A172 (cell line): ENCODE results near the gene RHBDL1. TPM values are rescaled to one million over a fixed set of nuclear protein-coding genes. Genes with fewer than 3 reads are reported as not detected.
A peak's percentile ranks its signal among the peaks of the same experiment; 100 is the strongest.

Experiments
- DNase-seq: peaks from one replicate; pipeline ENCODE4 v3.0.0-alpha.2; 2015; ENCODE audit warnings: low spot score
- total RNA-seq: library from RNA; depleted of rRNA; stranded (reverse); fragments of >200 nt; shearing (Covaris generic); gene quantifications from 2 replicates; pipeline ENCODE4 v1.2.3, GENCODE V29; 2014

RHBDL1 gene
- total RNA-seq, 1 experiment from 2014 or later: 2.2 TPM

GRCh38 chr16:672851-673250 lies 2.6 kb upstream of the RHBDL1 start:
- no peak for DNase-seq

- no peak for DNase-seq
Measured at GRCh38 chr16:673399-673991, 2.0 kb upstream of the RHBDL1 start.

GRCh38 chr16:674214-674881 lies 1.1 kb upstream of the RHBDL1 start:
- DNase-seq: no peak

GRCh38 chr16:675884-676564 lies 553 bp downstream of the RHBDL1 start:
- DNase-seq: no peak

GRCh38 chr16:676565-676902 lies 1.1 kb downstream of the RHBDL1 start:
- no peak for DNase-seq

- DNase-seq: no peak
Measured at GRCh38 chr16:676913-677312, 1.4 kb downstream of the RHBDL1 start.

GRCh38 chr16:677316-678190 lies 2.1 kb downstream of the RHBDL1 start:
- DNase-seq: no peak

- DNase-seq: no peak
Measured at GRCh38 chr16:678209-678857, 2.9 kb downstream of the RHBDL1 start.

GRCh38 chr16:678858-679813 lies 3.7 kb downstream of the RHBDL1 start:
- no peak for DNase-seq

- peak; percentile 77 for DNase-seq
Measured at GRCh38 chr16:679814-680624, 4.5 kb downstream of the RHBDL1 start, which contains the start of gene STUB1. Gene STUB1 (plus strand): TSS chr16:680410. CDS start chr16:680526, 116 bp downstream.

GRCh38 chr16:680625-680945 lies 5.1 kb downstream of the RHBDL1 start:
- no peak for DNase-seq

GRCh38 chr16:680967-681745 lies 5.7 kb downstream of the RHBDL1 start:
- peak; percentile 30 for DNase-seq

GRCh38 chr16:681746-682427 lies 6.4 kb downstream of the RHBDL1 start:
- peak; percentile 65 for DNase-seq

GRCh38 chr16:682493-683395 lies 7.3 kb downstream of the RHBDL1 start:
- DNase-seq: no peak

- no peak for DNase-seq
Measured at GRCh38 chr16:683396-684070, 8.1 kb downstream of the RHBDL1 start.

- DNase-seq: no peak
Measured at GRCh38 chr16:684071-684794, 8.8 kb downstream of the RHBDL1 start, which contains the start of gene JMJD8. Gene JMJD8 (minus strand): TSS chr16:684334. CDS start chr16:684319, 15 bp downstream.
